Heart left ventricle (tissue), 13 donors: ENCODE results near the gene NPM1.
"Not testable (repeated sequence)": the region's sequence is repeated elsewhere in the genome, so short reads cannot be mapped to it uniquely, and the experiment has no call there.

ENCODE experiments used
- CTCF ChIP-seq, 12 donors: fragments of 200-600 bp; sonication (generic) in 4 of 12; IDR thresholded peaks; one replicate each; pipeline versions ENCODE4 v1.5.0 to v1.8.0; 2018 to 2022; ENCODE audit warnings: antibody characterized with exemption in 12 of 12, mild to moderate bottlenecking in 5 of 12
- POLR2A ChIP-seq, 2 donors: fragments of 450-650 bp; IDR thresholded peaks; one replicate each; pipeline ENCODE4 v1.6.1; 2017; ENCODE audit warnings: antibody characterized with exemption in 2 of 2, mild to moderate bottlenecking in 2 of 2, moderate library complexity in 2 of 2
- donor health status: ischemic (EF 13 %, LVEDD 7.1; RV severe dilation, severe dysfunction).
- donor health status: DM: no; HTN: yes; CAD: no.
- donor health status: DM: no; HTN: no; CAD: no.
- donor health status: ischemic (EF 25% LVEDD 6.9; RV normal size, moderate dysfunction).
- donor health status: ischemic (EF 25% LVEDD 5.7; RV mildly dilated, moderate dysfunction).
- donor health status: ischemic (EF 35%, LVEDD 5.7; RV mildly dilated, moderate dysfunction).
- donor health status: nonischemic (EF 11% LVEDD 7.7; RV severe dilation, severe dysfunction).
- donor health status: DM: yes; HTN: yes; CAD: no.
- donor health status: PGD.
- donor health status: ischemic (EF 29% LVEDD 5.4; RV normal size, mild dysfunction).
- donor health status: nonischemic (EF 23%, LVEDD 6.1; RV moderate dilation, normal function).

DNA sequence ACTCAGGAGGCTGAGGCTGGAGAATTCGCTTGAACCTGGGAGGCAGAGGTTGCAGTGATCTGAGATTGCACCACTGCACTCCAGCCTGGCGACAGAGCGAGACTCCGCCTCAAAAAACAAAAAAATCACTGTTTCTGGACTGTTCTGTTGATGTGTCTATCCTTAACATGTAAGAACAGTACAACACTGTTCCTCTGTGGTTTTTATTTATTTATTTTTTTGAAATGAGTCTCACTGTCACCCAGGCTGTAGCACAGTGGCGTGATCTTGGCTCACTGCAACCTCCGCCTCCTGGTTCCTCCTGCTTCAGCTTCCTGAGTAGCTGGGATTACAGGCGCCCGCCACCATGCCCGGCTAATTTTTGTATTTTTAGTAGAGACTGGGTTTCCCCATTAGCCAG, 11.0 kb downstream of the NPM1 start:
- not testable (repeated sequence) for TF ChIP-seq CTCF, POLR2A (IDR thresholded peaks at IDR 0.05)
